K562 (cell line): ENCODE measurements around the gene ACOT7. TPM values are rescaled to one million over a fixed set of nuclear protein-coding genes. Genes with fewer than 3 reads are reported as not detected.

Experiments used
- ATAC-seq: fragments of 200-7000 bp; cut with Tn5 transposase; 3 replicates; pipeline ENCODE4 v1.9.1; 2020; ENCODE audit warnings: moderate library complexity
- BruUV-seq: library from RNA; stranded (reverse); fragments of 400-500 nt; replicated peaks from 2 replicates; lab custom pipeline; 2021; lab: Mats Ljungman, UMichigan
- CTCF ChIA-PET: fragments of 300-600 bp; formaldehyde crosslinking; extraction: SDS; loops from one replicate; lab custom pipeline; 2021; ENCODE audit warnings: low intra/inter-chr PET ratio; lab: Yijun Ruan, JAX
- POLR2A ChIA-PET: fragments of 300-600, 350-650 bp; sonication (Branson Sonifier 250); formaldehyde crosslinking; extraction: SDS; loops from one replicate; lab custom pipeline; 2021; ENCODE audit warnings: antibody characterized with exemption, inconsistent platforms; lab: Yijun Ruan, JAX
- DNase-seq, 4 experiments: peaks; one replicate each; pipeline versions ENCODE4 v3.0.0 to v3.0.0-alpha.2; 2011 to 2018; ENCODE audit warnings: low spot score in 3 of 4, mixed read lengths in 3 of 4; ENCODE audit errors: extremely low read depth in 1 of 4
- FAIRE-seq: peaks from 2 replicates; lab custom pipeline; 2011; peaks lifted over from hg19 to GRCh38; lab: Jason Lieb, UNC
- H2AFZ ChIP-seq: 2 replicates; pipeline ENCODE4 v1.6.0; 2011; ENCODE audit warnings: low read depth, low read length, control low read depth, inconsistent platforms
- H3K27ac ChIP-seq: fragments of 200-600 bp; 3 replicates; pipeline ENCODE4 v1.8.0; 2011; ENCODE audit warnings: low read depth, mild to moderate bottlenecking, control low read depth, inconsistent platforms, low read length, moderate library complexity, mixed read lengths; ENCODE audit errors: extremely low read depth
- H3K27me3 ChIP-seq, 2 experiments: fragments of 300-600 bp in 1 of 2; 2 replicates in 1 of 2; 3 replicates in 1 of 2; pipeline versions ENCODE4 v1.6.0 to v1.8.0; 2011; ENCODE audit warnings: inconsistent platforms in 2 of 2, low read length in 2 of 2, mild to moderate bottlenecking in 1 of 2, mixed read lengths in 1 of 2, moderate library complexity in 1 of 2; ENCODE audit not compliant: control insufficient read depth in 2 of 2, insufficient read depth in 2 of 2
- H3K36me3 ChIP-seq: fragments of 300-600 bp; 3 replicates; pipeline ENCODE4 v1.8.0; 2011; ENCODE audit warnings: mild to moderate bottlenecking, low read length, inconsistent platforms; ENCODE audit not compliant: control insufficient read depth, insufficient read depth
- H3K4me1 ChIP-seq, 2 experiments: fragments of 200-600 bp in 1 of 2; replicated peaks in 1 of 2; 2 replicates in 1 of 2; 3 replicates in 1 of 2; pipeline versions ENCODE4 v1.5.1 to v1.8.0; 2011; ENCODE audit warnings: inconsistent platforms in 2 of 2, low read length in 2 of 2, mild to moderate bottlenecking in 1 of 2, mixed read lengths in 1 of 2, moderate library complexity in 1 of 2; ENCODE audit not compliant: control insufficient read depth in 2 of 2, insufficient read depth in 2 of 2
- H3K4me2 ChIP-seq: 2 replicates; pipeline ENCODE4 v1.6.1; 2011; ENCODE audit warnings: low read length, control low read depth, inconsistent platforms, mixed read lengths; ENCODE audit not compliant: insufficient read depth
- H3K4me3 ChIP-seq: fragments of 200-600 bp; sonication (generic), shearing (Covaris generic); 2 replicates; pipeline ENCODE4 v1.5.1; 2016; ENCODE audit warnings: control low read depth, inconsistent platforms
- H3K79me2 ChIP-seq: fragments of 200-600 bp; 3 replicates; pipeline ENCODE4 v1.8.0; 2011; ENCODE audit warnings: low read length, inconsistent platforms; ENCODE audit not compliant: control insufficient read depth, insufficient read depth
- H3K9ac ChIP-seq, 2 experiments: 2 replicates each; pipeline versions ENCODE4 v1.6.0 to v1.6.1; 2011; ENCODE audit warnings: low read depth in 2 of 2, low read length in 2 of 2, control low read depth in 1 of 2, inconsistent platforms in 1 of 2, mild to moderate bottlenecking in 1 of 2, mixed read lengths in 1 of 2; ENCODE audit not compliant: insufficient read depth in 1 of 2
- H3K9me1 ChIP-seq: one replicate; pipeline ENCODE4 v1.6.0; 2011; ENCODE audit warnings: inconsistent platforms, mild to moderate bottlenecking, low read length, moderate library complexity; ENCODE audit not compliant: control insufficient read depth, insufficient read depth
- H3K9me3 ChIP-seq: replicated peaks from 2 replicates; pipeline ENCODE4 v1.5.1; 2011; ENCODE audit warnings: low read depth, low read length, inconsistent platforms; ENCODE audit not compliant: control insufficient read depth, insufficient read depth
- H4K20me1 ChIP-seq: replicated peaks from 2 replicates; pipeline ENCODE4 v1.6.1; 2011; ENCODE audit warnings: low read length, inconsistent platforms, mixed read lengths; ENCODE audit not compliant: control insufficient read depth, insufficient read depth
- ARNT ChIP-seq, 2 experiments: fragments of 450-650 bp; IDR thresholded peaks; 2 replicates each; pipeline ENCODE4 v1.6.1; 2016; ENCODE audit warnings: mild to moderate bottlenecking in 1 of 2
- CBFA2T2 ChIP-seq: fragments of 450-650 bp; conservative IDR thresholded peaks from 2 replicates; pipeline ENCODE4 v1.6.1; 2017; ENCODE audit warnings: mild to moderate bottlenecking
- E2F6 ChIP-seq, 2 experiments: IDR thresholded peaks; 2 replicates each; pipeline ENCODE4 v1.6.1; 2011; ENCODE audit warnings: borderline replicate concordance in 1 of 2, control low read depth in 1 of 2, low read depth in 1 of 2, low read length in 1 of 2, mild to moderate bottlenecking in 1 of 2, mixed read lengths in 1 of 2, moderate library complexity in 1 of 2; ENCODE audit not compliant: insufficient read depth in 1 of 2, insufficient read length in 1 of 2, poor library complexity in 1 of 2, severe bottlenecking in 1 of 2; ENCODE audit errors: extremely low read depth in 1 of 2
- KLF16 ChIP-seq: IDR thresholded peaks from 2 replicates; pipeline ENCODE4 v1.6.1; 2016; ENCODE audit warnings: antibody characterized with exemption
- MTA3 ChIP-seq: fragments of 450-650 bp; formaldehyde crosslinking; IDR thresholded peaks from 2 replicates; pipeline ENCODE4 v1.6.1; 2017; ENCODE audit warnings: mild to moderate bottlenecking, borderline replicate concordance
- POLR2G ChIP-seq: fragments of 200-400 bp; formaldehyde crosslinking; IDR thresholded peaks from 2 replicates; pipeline ENCODE4 v1.6.1; 2017; ENCODE audit warnings: low read depth, mild to moderate bottlenecking, antibody characterized with exemption, low read length, moderate library complexity
- PTTG1 ChIP-seq: fragments of 450-650 bp; IDR thresholded peaks from 2 replicates; pipeline ENCODE4 v1.6.1; 2016; ENCODE audit warnings: low read depth, mild to moderate bottlenecking, missing genetic modification characterization, missing compliant biosample characterization
- PURB ChIP-seq: sonication (generic); formaldehyde crosslinking; IDR thresholded peaks from 2 replicates; pipeline ENCODE4 v1.9.0; 2021; ENCODE audit warnings: low read depth, mild to moderate bottlenecking, missing genetic modification reagents
- RBM14 ChIP-seq: fragments of 200-400 bp; formaldehyde crosslinking; IDR thresholded peaks from 2 replicates; pipeline ENCODE4 v1.6.1; 2018; ENCODE audit warnings: low read depth, mild to moderate bottlenecking, low read length, moderate library complexity, borderline replicate concordance; ENCODE audit not compliant: insufficient read depth
- RBM17 ChIP-seq: fragments of 200-400 bp; formaldehyde crosslinking; IDR thresholded peaks from 2 replicates; pipeline ENCODE4 v1.6.1; 2017; ENCODE audit warnings: low read depth, mild to moderate bottlenecking, low read length, borderline replicate concordance
- ZBTB33 ChIP-seq: sonication (generic); formaldehyde crosslinking; IDR thresholded peaks from 2 replicates; pipeline ENCODE4 v1.8.1; 2023; ENCODE audit warnings: mild to moderate bottlenecking, missing genetic modification reagents
- ZFX ChIP-seq: sonication (generic); formaldehyde crosslinking; IDR thresholded peaks from 2 replicates; pipeline ENCODE4 v1.8.0; 2022; ENCODE audit warnings: mild to moderate bottlenecking, missing genetic modification reagents, moderate library complexity
- ZNF146 ChIP-seq: IDR thresholded peaks from one replicate; pipeline ENCODE4 v1.6.1; 2018; ENCODE audit warnings: missing compliant biosample characterization; ENCODE audit not compliant: unreplicated experiment
- ZNF175 ChIP-seq: fragments of 200-800 bp; sonication (Bioruptor generic); IDR thresholded peaks from 2 replicates; pipeline ENCODE4 v1.6.1; 2016; ENCODE audit warnings: low read depth, mild to moderate bottlenecking, missing genetic modification characterization, missing compliant biosample characterization
- ZNF511 ChIP-seq: sonication (generic); formaldehyde crosslinking; IDR thresholded peaks from 2 replicates; pipeline ENCODE4 v1.8.0; 2022; ENCODE audit warnings: mild to moderate bottlenecking, missing genetic modification reagents
- ZNF583 ChIP-seq: fragments of 250-450 bp; sonication (Bioruptor Pico); IDR thresholded peaks from 2 replicates; pipeline ENCODE4 v1.4.0; 2020
- WGBS: fragments of 100-300 bp; shearing (Covaris generic); methylation state at CpG from one replicate; pipeline ENCODE4 v1.1.6; 2016; ENCODE audit warnings: low coverage, mixed read lengths; ENCODE audit not compliant: insufficient coverage; ENCODE audit errors: missing lambda C conversion rate; 5-methylcytosine and 5-hydroxymethylcytosine counted together
- in situ Hi-C: fragments of 300-500 bp; cut with MboI; formaldehyde crosslinking; loops from 4 replicates; pipeline ENCODE4 v1.15.0; 2018; ENCODE audit warnings: inconsistent platforms, mixed read lengths
- intact Hi-C: fragments of 100-400 bp; cut with micrococcal nuclease; formaldehyde crosslinking; loops from 2 replicates; pipeline ENCODE4 v1.14.2; 2022
- polyA plus RNA-seq, 8 experiments: library from polyadenylated mRNA; depleted of rRNA in 4 of 8; stranded (reverse) in 5 of 8; unstranded in 3 of 8; fragments of >200 nt; fragmentation: Nextera tagmentation in 2 of 8; fragmentation: Illumina TruSeq in 1 of 8; extraction: Ambion mirVana in 2 of 8; extraction: Trizol in 1 of 8; gene quantifications; 2 replicates each; pipeline versions ENCODE4 v1.2.1 to v1.2.3, GENCODE V29; 2011 to 2014; ENCODE audit warnings: inconsistent platforms in 1 of 8, missing spikeins in 1 of 8
- total RNA-seq, 7 experiments: library from RNA; depleted of rRNA in 6 of 7; stranded (reverse); fragments of >200 nt in 6 of 7; fragmentation: Illumina TruSeq in 2 of 7; extraction: Trizol in 2 of 7; gene quantifications; 2 replicates each; pipeline versions ENCODE4 v1.2.1 to v1.2.3, GENCODE V29; 2011 to 2021; ENCODE audit warnings: low replicate concordance in 1 of 7

The ACOT7 gene
- total and polyA plus RNA-seq, 9 of the 15 experiments (the other 6 are each of a cell fraction or from before 2014, with no cell fraction given) = 7.0 to 92.6 (median 37.2) TPM

- TF ChIP-seq E2F6 (IDR thresholded peaks at IDR 0.05; ENCODE audit: borderline replicate concordance in 1 of 2, extremely low read depth in 1 of 2, insufficient read depth in 1 of 2, insufficient read length in 1 of 2, low read depth in 1 of 2, low read length in 1 of 2, poor library complexity in 1 of 2, severe bottlenecking in 1 of 2) (peak in 1 of 2 experiments; percentile 86), CBFA2T2 (no peak), ZNF146 (CRISPR knock-in tag) (no peak), PTTG1 (no peak), RBM14 (0 out of 2 replicates have a peak, but pooled peaks have one; percentile 38)
These were observed 27.0 kb upstream of the ACOT7 start (continued) for GRCh38 chr1:6420454-6421042.

- Histone ChIP-seq H3K4me3 (peak within 1 kb of the TSS; percentile 15; the same call in 1 of the 2 replicates), H3K9me1 (no peaks in the 10 kb centered on the region), H3K79me2 (no peaks in the 10 kb centered on the region), H3K4me1 (peaks cover 15 to 44% of the 10 kb centered on the region in 2 experiments), H3K27me3 (peaks cover 57 to 89% of the 10 kb centered on the region in 2 experiments; a peak in 4 of 5 replicates), H3K4me2 (peak within 1 kb of the TSS; percentile 55), H3K9ac (peak within 1 kb of the TSS in 1 of 2 experiments; percentile 87; a peak in 2 of 4 replicates), H2AFZ (peak within 1 kb of the TSS; percentile 67), H3K9me3 (no peaks in the 10 kb centered on the region), H3K27ac (no peak within 1 kb of the TSS), H4K20me1 (peaks cover 27% of the 10 kb centered on the region; the same call in 1 of the 2 replicates), H3K36me3 (no peaks in the 10 kb centered on the region)
- ATAC-seq (peak; percentile 69), DNase-seq (peak; percentile 70 to 95 (median 87)), FAIRE-seq (no peak)
- no TSS peak for BruUV-seq
- CTCF ChIA-PET = no interaction called here
- WGBS = 1% methylated on average over 41 of the region's 62 CpGs
- intact Hi-C loops = no loop called here
- in situ Hi-C loops = no loop called here
- POLR2A ChIA-PET = interaction anchor here (0.7 to 0.9 kb wide), 2 partner anchors 9 to 57 kb away, joined by 3 read pairs; no protein-coding TSS in a partner anchor
- TF ChIP-seq RBM17 (no peak), ZNF583 (CRISPR knock-in tag) (peak; percentile 23; the same call in 1 of the 2 replicates), ZNF175 (CRISPR knock-in tag) (no peak), ARNT (IDR thresholded peaks at IDR 0.05) (no peak), ZBTB33 (CRISPR knock-in tag) (0 out of 2 replicates have a peak, but pooled peaks have one; percentile 12), ZFX (CRISPR knock-in tag) (peak; percentile 59), ZNF511 (CRISPR knock-in tag) (0 out of 2 replicates have a peak, but pooled peaks have one; percentile 39), KLF16 (no peak), POLR2G (no peak), MTA3 (0 out of 2 replicates have a peak, but pooled peaks have one; percentile 29), PURB (CRISPR knock-in tag) (no peak)
These were observed 26.4 kb upstream of the ACOT7 start, which contains the start of gene HES2 for GRCh38 chr1:6419804-6420453. Gene HES2 (minus strand): TSS chr1:6419919. CDS start chr1:6419820, 99 bp downstream.
